GM21529 (cell line): ENCODE data around the gene OR4Q3.
"Not testable (repeated sequence)": the region's sequence is repeated elsewhere in the genome, so short reads cannot be mapped to it uniquely, and the experiment has no call there.

Experiments used
- ATAC-seq: cut with Tn5 transposase; IDR thresholded peaks from one replicate; pipeline ENCODE4 v1.9.1; 2021; ENCODE audit not compliant: unreplicated experiment

OR4Q3 gene

GRCh38 chr14:19743256-19743655 is at the start of gene OR4Q3:
Gene OR4Q3, plus strand, starts transcription at chr14:19743571.
- ATAC-seq: no peak

DNA sequence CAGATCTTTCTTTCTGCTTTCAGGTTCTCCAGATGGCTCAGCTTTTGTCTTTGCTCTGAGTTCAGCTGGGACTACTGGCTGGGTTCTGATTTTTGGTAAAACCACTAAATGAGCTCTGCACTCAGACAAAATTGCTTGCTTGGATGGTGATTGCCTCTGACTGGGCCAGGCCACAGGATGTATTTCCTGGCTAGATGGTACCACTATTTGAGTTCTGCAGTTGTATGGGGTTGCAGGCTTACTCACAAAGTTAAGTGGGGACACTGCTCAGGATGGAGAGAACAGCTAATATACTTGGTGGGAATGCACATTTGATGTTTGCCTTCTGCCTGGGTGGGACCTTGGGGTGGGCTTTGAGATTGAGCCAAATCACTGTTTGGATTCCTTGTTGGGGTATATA is 14.0 kb upstream of the OR4Q3 start:
- ATAC-seq: no peak

GRCh38 chr14:19729763-19730162 is 13.6 kb upstream of the OR4Q3 start:
- ATAC-seq: no peak

GRCh38 chr14:19733893-19734292 is 9.5 kb upstream of the OR4Q3 start:
- not testable (repeated sequence) for ATAC-seq

DNA sequence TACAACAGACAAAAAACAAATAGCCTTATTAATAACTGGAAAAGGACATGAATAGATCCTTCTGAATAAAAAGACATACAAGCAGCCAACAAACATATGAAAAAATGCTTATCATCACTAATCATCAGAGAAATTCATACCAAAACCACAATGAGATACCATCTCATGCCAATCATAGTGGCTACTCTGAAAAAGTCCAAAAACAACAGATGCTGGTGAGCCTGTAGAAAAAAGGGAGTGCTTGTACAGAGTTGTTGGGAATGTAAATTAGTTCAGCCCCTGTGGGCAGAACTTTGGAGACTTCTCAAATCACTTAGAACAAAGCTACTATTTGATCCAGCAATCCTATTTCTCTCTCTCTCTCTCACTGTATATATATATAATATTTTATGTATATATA is 8.9 kb downstream of the OR4Q3 start:
- ATAC-seq: not testable (repeated sequence)

- no peak for ATAC-seq
These were observed 10.8 kb downstream of the OR4Q3 start for GRCh38 chr14:19754172-19754571.

- not testable (repeated sequence) for ATAC-seq
These were observed 28.1 kb downstream of the OR4Q3 start for GRCh38 chr14:19771491-19771890.

- ATAC-seq: no peak
These were observed 28.6 kb downstream of the OR4Q3 start for GRCh38 chr14:19771895-19772430.

DNA sequence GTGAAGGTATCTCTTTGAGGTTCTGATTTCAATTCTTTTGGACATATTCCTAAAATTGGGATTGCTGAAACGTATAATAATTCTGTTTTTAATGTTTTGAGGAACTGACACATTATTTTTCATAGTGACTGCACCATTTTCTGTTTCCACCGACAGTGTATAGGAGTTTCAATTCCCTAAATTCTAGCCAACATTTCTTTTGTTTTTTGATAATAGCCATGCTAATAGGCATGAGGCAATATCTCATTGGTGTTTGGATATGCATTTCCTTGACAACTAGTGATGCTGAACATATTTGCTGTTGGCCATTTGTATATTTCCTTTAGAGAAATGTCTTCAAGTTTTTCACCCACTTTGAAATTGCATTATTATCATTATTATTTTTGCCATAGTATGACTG is 29.1 kb downstream of the OR4Q3 start:
- not testable (repeated sequence) for ATAC-seq

GRCh38 chr14:19773204-19773603 is 29.8 kb downstream of the OR4Q3 start, which contains the start of gene OR4M1:
Gene OR4M1, plus strand, starts transcription at chr14:19773504. Its CDS starts 6,819 bp downstream, at chr14:19780323.
- ATAC-seq: not testable (repeated sequence)

DNA sequence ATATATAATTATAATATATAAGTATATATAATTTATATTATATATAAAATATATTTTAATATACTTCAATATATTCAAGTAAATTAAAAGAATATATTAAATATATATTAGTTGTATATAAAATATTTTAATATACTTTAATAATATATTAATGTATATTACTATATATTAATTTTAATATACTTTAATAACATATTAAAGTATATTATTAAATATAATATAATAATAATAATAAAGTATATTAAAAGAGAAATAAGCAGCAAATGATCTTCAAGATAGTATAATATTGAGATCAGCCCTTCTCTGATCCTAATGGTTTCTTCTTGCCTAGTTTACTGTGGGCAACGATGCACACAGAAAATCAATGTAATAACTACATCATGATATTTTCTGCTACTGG is 32.2 kb downstream of the OR4Q3 start:
- ATAC-seq: no peak

- ATAC-seq: not testable (repeated sequence)
These were observed 42.5 kb downstream of the OR4Q3 start for GRCh38 chr14:19785848-19786247.

DNA sequence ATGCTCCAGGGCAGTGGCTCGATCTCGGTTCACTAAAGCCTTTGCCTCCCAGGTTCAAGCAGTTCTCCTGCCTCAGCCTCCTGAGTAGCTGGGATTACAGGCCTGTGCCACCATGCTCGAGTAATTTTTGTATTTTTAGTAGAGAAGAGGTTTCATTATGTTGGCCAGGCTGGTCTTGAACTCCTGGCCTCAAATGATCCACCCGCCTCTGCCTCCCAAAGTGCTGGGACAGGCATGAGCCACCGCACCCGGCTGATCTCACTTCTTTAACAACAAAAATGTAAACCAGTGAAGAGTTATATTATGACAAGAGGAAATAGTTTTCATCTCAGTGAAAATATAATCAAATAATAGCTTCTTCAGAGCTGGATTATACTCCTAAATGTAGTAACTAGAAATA is 43.9 kb downstream of the OR4Q3 start:
- not testable (repeated sequence) for ATAC-seq

DNA sequence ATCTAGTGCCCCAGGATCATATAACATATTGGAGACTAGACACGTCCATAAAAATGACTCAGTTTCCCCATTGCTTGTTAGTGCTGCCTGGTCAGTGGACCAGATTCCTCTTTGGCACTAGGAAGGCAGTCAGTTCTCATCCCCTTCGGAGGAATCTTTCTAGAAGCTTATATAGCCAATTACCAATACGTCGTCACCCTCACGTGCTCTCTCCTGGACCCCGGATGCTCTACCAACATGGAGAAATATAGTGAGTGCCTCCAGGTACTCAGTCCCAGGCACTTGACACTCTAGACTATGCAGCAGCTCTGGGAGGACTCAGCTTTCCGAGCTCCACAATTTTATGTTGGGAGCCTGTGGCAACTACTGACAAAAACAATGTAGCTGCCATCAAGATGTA is 44.8 kb downstream of the OR4Q3 start:
- not testable (repeated sequence) for ATAC-seq

DNA sequence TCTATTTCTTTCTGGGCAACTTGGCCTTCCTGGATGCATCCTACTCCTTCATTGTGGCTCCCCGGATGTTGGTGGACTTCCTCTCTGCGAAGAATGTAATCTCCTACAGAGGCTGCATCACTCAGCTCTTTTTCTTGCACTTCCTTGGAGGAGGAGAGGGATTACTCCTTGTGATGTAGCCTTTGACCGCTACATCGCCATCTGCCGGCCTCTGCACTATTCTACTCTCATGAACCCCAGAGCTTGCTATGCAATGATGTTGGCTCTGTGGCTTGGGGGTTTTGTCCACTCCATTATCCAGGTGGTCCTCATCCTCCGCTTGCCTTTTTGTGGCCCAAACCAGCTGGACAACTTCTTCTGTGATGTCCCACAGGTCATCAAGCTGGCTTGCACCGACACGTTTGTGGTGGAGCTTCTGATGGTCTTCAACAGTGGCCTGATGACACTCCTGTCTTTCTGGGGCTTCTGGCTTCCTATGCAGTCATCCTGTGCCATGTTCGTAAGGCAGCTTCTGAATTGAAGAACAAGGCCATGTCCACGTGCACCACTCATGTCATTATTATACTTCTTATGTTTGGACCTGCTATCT is 53.2 kb downstream of the OR4Q3 start:
- ATAC-seq: not testable (repeated sequence)
